SIG-M5 treated with dmso at 0.1 percent for 504 hours (cell line): ENCODE results near the gene LIPC.

Experiments used
- DNase-seq: peaks from one replicate; lab custom pipeline; 2025; ENCODE audit not compliant: unreplicated experiment; lab: John Stamatoyannopoulos, UW

LIPC gene

DNA sequence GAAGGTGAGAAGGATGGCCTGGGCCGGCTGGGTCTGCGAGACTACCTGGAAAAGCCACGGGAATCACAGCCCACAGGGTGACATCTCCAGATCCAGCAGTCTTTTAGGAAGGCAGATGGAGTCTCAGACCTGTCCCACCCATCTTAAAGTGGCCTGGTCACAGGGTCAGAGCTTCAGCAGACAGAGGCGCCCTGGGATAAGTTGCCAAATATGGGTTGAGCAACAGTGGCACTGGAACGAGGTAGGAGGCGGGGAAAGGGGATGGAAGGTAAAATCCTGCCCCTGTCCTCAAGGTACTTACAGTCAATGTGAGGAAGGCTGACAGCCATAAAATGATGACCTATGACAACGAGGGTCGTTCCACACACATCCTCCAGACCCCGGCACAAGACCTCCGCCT lies 80.7 kb downstream of the LIPC start:
- DNase-seq: no peak

GRCh38 chr15:58513008-58513407 lies 81.2 kb downstream of the LIPC start:
- no peak for DNase-seq

GRCh38 chr15:58513726-58514336 lies 82.0 kb downstream of the LIPC start:
- DNase-seq: no peak

- DNase-seq: peak; percentile 20
Observed at GRCh38 chr15:58515807-58516206, 84.0 kb downstream of the LIPC start.

GRCh38 chr15:58517252-58517681 lies 85.5 kb downstream of the LIPC start:
- DNase-seq: no peak

DNA sequence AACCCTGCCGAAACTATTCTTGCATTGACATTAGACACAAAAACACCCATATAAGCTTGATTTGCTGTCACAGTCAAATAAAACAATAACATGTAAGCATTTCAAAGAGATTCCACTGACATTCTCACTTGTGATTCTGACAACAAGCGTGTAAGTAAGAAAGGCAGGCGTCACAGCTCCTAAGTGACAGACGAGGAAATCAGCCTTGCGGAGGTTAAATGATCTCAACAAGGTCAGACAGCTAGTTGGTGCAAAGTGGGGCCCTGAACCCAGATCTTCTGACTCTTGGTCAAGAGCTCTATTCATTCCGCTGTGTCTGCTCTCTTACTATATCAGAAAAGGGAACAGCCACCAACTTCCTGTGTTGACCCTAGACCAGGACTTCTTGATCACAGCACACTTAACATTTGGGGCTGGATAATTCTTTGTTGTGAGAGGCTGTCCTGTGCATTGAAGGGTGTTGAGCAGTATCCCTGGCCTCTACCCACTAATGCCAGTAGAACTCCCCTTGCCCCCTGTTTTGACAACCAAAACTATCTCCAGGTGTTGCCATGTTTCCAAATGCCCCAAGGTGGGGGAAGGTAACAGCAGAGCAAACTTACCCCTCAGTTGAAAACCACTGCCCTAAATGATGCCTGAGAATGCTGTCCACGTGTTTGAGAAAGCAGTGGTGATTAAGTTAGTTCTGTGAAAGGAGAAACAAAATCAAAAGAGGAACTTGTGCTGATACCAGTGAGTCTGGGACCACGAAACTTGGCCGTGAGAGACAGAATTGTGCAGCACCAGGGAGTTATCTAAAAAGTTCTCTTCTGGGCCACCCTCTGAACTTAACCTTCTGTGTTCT lies 86.1 kb downstream of the LIPC start:
- peak; percentile 69 for DNase-seq

GRCh38 chr15:58518626-58519025 lies 86.8 kb downstream of the LIPC start:
- no peak for DNase-seq

GRCh38 chr15:58519516-58519915 lies 87.7 kb downstream of the LIPC start:
- no peak for DNase-seq

- no peak for DNase-seq
Observed at GRCh38 chr15:58520464-58520863, 88.7 kb downstream of the LIPC start.

DNA sequence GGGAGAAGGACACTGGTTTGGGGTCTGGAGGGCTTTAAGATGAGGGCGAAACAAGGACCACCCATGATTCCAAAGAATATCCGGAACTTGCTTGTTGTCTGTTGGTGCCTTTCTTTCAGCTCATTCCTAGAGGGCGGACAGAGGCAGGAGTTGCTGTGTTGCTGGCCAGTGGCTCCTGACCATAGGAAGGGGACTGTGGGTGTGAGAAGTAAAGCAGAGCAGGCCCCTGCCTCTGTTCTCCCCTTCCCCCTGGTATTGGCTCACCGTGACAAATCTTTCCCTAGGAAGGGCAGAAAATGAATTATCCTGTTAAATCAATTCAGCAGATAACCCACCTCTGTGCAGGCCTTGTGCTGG lies 89.1 kb downstream of the LIPC start:
- no peak for DNase-seq

GRCh38 chr15:58521293-58521991 lies 89.7 kb downstream of the LIPC start:
- DNase-seq: peak; percentile 98

DNA sequence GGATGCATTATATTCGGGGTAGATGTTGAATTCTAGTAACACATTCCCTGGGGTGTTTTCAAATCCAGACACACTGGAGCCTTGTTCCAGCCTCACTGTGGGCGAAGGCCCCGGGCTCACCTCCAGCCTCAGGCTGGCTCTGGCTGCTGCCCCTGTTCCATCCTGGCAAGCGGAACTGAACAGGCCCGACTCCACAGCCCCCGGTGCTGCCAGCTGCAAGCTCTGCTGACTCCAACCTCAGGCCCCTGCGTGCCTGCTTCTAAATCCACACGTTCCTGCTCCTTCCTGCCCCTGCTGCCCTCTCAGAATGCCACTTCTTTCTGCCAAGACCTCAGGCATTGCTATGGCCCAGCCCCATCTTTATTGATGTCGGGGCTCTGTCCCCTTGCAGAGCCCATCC lies 90.6 kb downstream of the LIPC start:
- no peak for DNase-seq

DNA sequence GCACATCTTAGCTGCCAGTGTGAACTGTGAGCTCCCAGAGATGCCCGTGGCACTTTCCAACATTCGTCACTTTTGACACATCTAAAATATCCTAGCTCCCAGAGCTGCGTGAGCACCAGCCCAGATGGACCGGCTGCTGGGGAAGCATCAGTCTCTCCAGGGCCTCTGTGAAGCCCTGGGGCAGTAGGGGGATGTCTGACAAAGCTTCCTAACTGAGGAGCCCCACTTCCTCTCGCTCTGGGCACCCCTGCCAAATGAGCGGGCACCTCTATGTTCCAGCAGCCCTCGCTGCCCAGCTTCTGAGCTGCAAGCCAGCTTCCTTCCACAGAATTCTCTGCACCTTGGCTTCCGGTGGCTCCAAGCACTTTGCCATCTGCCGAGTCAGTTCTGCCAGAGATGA lies 91.1 kb downstream of the LIPC start:
- no peak for DNase-seq

DNA sequence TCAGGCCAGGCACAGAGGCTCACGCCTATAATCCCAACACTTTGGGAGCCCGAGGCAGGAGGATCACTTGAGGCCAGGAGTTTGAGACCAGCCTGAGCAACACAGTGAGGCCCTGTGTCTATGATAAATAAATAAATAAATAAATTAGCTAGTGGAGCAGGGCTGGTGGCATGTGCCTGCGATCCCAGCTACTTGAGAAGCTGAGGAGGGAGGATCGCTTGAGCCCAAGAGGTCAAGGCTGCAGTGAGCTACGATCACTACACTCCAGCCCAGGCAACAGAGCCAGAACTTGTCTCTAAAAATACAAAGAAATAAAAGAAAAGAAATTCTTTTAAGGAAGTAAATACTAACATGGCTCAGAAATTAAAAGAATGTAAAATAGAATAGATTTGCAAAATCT lies 91.8 kb downstream of the LIPC start:
- no peak for DNase-seq

GRCh38 chr15:58524247-58524646 lies 92.5 kb downstream of the LIPC start:
- no peak for DNase-seq

GRCh38 chr15:58525991-58526421 lies 94.2 kb downstream of the LIPC start:
- no peak for DNase-seq

- DNase-seq: peak; percentile 83
Observed at GRCh38 chr15:58526647-58527192, 94.9 kb downstream of the LIPC start.

DNA sequence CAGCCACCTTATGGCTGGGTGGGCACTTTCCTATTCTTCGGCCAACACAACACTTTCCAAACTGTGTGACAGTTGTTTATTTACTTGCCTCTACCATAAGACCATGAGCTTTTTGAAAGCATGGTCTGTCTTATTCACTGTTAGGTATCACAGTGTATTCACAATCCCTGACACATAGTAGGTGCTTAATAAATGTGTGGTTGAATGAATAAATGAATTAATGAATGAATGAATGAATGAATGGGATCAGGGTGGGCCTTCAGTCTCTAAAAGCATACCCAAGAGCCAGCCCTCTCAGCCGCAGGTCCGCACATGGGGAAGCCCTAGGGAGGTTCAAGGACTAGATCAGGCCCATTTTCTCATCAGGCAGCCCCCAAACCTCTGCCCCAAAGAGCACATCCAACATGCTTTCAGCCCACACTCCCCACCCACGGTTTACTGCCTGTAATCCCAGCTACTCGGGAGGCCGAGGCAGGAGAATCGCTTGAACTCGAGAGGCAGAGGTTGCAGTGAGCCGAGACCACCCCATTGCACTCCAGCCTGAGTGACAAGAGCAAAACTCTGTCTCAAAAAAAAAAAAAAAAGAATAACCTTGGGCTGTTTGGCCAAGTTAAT lies 95.9 kb downstream of the LIPC start:
- DNase-seq: no peak

- no peak for DNase-seq
Observed at GRCh38 chr15:58528188-58528870, 96.5 kb downstream of the LIPC start.

- DNase-seq: no peak
Observed at GRCh38 chr15:58529041-58529440, 97.2 kb downstream of the LIPC start.
